Smooth muscle cell (in vitro differentiated cells): ENCODE data around the gene PRICKLE2. TPM values are rescaled to one million over a fixed set of nuclear protein-coding genes. Genes with fewer than 3 reads are reported as not detected.

ENCODE experiments used
- DNase-seq: peaks from one replicate; lab custom pipeline; 2025; ENCODE audit not compliant: unreplicated experiment; lab: John Stamatoyannopoulos, UW
- H2AFZ ChIP-seq: fragments of 200-600 bp; sonication (generic); 2 replicates; pipeline ENCODE4 v1.6.0; 2016; ENCODE audit warnings: antibody characterized with exemption, low read depth, mild to moderate bottlenecking
- H3F3A ChIP-seq: fragments of 200-600 bp; sonication (generic); 2 replicates; pipeline ENCODE4 v1.6.0; 2017; ENCODE audit warnings: antibody characterized with exemption, low read depth
- H3K27ac ChIP-seq: fragments of 200-600 bp; sonication (generic); 2 replicates; pipeline ENCODE4 v1.5.1; 2016; ENCODE audit warnings: low read depth, mild to moderate bottlenecking
- H3K27me3 ChIP-seq: fragments of 200-600 bp; sonication (generic); 2 replicates; pipeline ENCODE4 v1.6.1; 2016; ENCODE audit warnings: low read depth, mild to moderate bottlenecking
- H3K36me3 ChIP-seq: fragments of 200-600 bp; sonication (generic); 2 replicates; pipeline ENCODE4 v1.5.1; 2016; ENCODE audit warnings: low read depth
- H3K4me1 ChIP-seq: fragments of 200-600 bp; sonication (generic); 2 replicates; pipeline ENCODE4 v1.5.1; 2016; ENCODE audit warnings: low read depth
- H3K4me2 ChIP-seq: fragments of 200-600 bp; sonication (generic); 2 replicates; pipeline ENCODE4 v1.6.0; 2016; ENCODE audit warnings: mild to moderate bottlenecking
- H3K4me3 ChIP-seq: fragments of 200-600 bp; sonication (generic); 2 replicates; pipeline ENCODE4 v1.5.1; 2016; ENCODE audit warnings: mild to moderate bottlenecking
- H3K79me2 ChIP-seq: fragments of 200-600 bp; sonication (generic); 2 replicates; pipeline ENCODE4 v1.6.0; 2016; ENCODE audit warnings: low read depth, mild to moderate bottlenecking
- H3K9ac ChIP-seq: fragments of 200-600 bp; sonication (generic); 2 replicates; pipeline ENCODE4 v1.6.0; 2016; ENCODE audit warnings: low read depth
- H3K9me3 ChIP-seq: fragments of 200-600 bp; sonication (generic); replicated peaks from 2 replicates; pipeline ENCODE4 v1.5.1; 2016; ENCODE audit warnings: low read depth
- H4K20me1 ChIP-seq: fragments of 200-600 bp; sonication (generic); 2 replicates; pipeline ENCODE4 v1.6.0; 2016; ENCODE audit warnings: low read depth
- CTCF ChIP-seq: fragments of 200-600 bp; sonication (generic); IDR thresholded peaks from 2 replicates; pipeline ENCODE4 v1.5.1; 2017; ENCODE audit warnings: borderline replicate concordance, mild to moderate bottlenecking, antibody characterized with exemption; ENCODE audit not compliant: insufficient read depth, poor library complexity, severe bottlenecking
- WGBS: methylation state at CpG from one replicate; pipeline ENCODE4 v1.1.7; 2016; ENCODE audit warnings: low lambda C conversion rate; 5-methylcytosine and 5-hydroxymethylcytosine counted together
- polyA plus RNA-seq: library from polyadenylated mRNA; unstranded; fragments of >200 nt; fragmentation: Nextera tagmentation; extraction: Ambion mirVana; gene quantifications from 2 replicates; pipeline ENCODE4 v1.2.1, GENCODE V29; 2016
- total RNA-seq: library from RNA; depleted of rRNA; stranded (reverse); fragments of >200 nt; gene quantifications from 2 replicates; pipeline ENCODE4 v1.2.3, GENCODE V29; 2014

PRICKLE2 gene
- total and polyA plus RNA-seq, 2 experiments from 2014 or later, result 7.8 to 49.9 TPM

GRCh38 chr3:64109438-64109837 lies 115.8 kb downstream of the PRICKLE2 start:
- H3K79me2 ChIP-seq, result peaks cover 7% of the 10 kb centered on the region
- H3K9ac ChIP-seq, result no peak overlapping the region
- no peaks in the 10 kb centered on the region for H3K27me3 ChIP-seq
- H3F3A ChIP-seq, result peaks cover 8% of the 10 kb centered on the region
- H3K4me2 ChIP-seq, result no peak overlapping the region
- H3K4me1 ChIP-seq, result peaks cover 11% of the 10 kb centered on the region
- WGBS, result 69% methylated on average over 1 of the region's 1 CpG
- no peak overlapping the region for H3K27ac ChIP-seq
- H4K20me1 ChIP-seq, result peaks cover 93% of the 10 kb centered on the region
- no peak for TF ChIP-seq CTCF
- no peaks in the 10 kb centered on the region for H3K36me3 ChIP-seq
- DNase-seq, result no peak
- no peaks in the 10 kb centered on the region for H3K9me3 ChIP-seq
- H2AFZ ChIP-seq, result no peak overlapping the region
- no peak overlapping the region for H3K4me3 ChIP-seq

GRCh38 chr3:64108784-64109317 lies 116.4 kb downstream of the PRICKLE2 start:
- H3K4me1 ChIP-seq, result peaks cover 11% of the 10 kb centered on the region
- H3K27me3 ChIP-seq, result no peaks in the 10 kb centered on the region
- DNase-seq, result no peak
- H3F3A ChIP-seq, result peaks cover 8% of the 10 kb centered on the region
- H3K27ac ChIP-seq, result no peak overlapping the region
- no peak overlapping the region for H3K4me3 ChIP-seq
- H3K36me3 ChIP-seq, result no peaks in the 10 kb centered on the region
- H4K20me1 ChIP-seq, result peaks cover 93% of the 10 kb centered on the region
- H3K9me3 ChIP-seq, result no peaks in the 10 kb centered on the region
- H3K79me2 ChIP-seq, result peaks cover 4% of the 10 kb centered on the region
- H2AFZ ChIP-seq, result no peak overlapping the region
- no peak for TF ChIP-seq CTCF
- no peak overlapping the region for H3K9ac ChIP-seq
- WGBS, result 89% methylated on average over 7 of the region's 7 CpGs
- no peak overlapping the region for H3K4me2 ChIP-seq

- no peak for DNase-seq
- TF ChIP-seq CTCF, result no peak
- Histone ChIP-seq H3F3A (peaks cover 8% of the 10 kb centered on the region), H3K9ac (no peak overlapping the region), H3K4me2 (no peak overlapping the region), H3K79me2 (no peaks in the 10 kb centered on the region), H2AFZ (no peak overlapping the region), H3K27ac (no peak overlapping the region), H4K20me1 (peaks cover 92% of the 10 kb centered on the region), H3K4me3 (no peak overlapping the region), H3K9me3 (no peaks in the 10 kb centered on the region), H3K4me1 (peaks cover 11% of the 10 kb centered on the region), H3K36me3 (no peaks in the 10 kb centered on the region), H3K27me3 (no peaks in the 10 kb centered on the region)
- 86% methylated on average over 9 of the region's 9 CpGs for WGBS
Observed at GRCh38 chr3:64108231-64108630, 117.0 kb downstream of the PRICKLE2 start.

GRCh38 chr3:64107190-64107589 lies 118.1 kb downstream of the PRICKLE2 start:
- Histone ChIP-seq H2AFZ (no peak overlapping the region), H3K36me3 (no peaks in the 10 kb centered on the region), H3K27me3 (no peaks in the 10 kb centered on the region), H4K20me1 (peaks cover 87% of the 10 kb centered on the region), H3K9me3 (no peaks in the 10 kb centered on the region), H3F3A (peaks cover 8% of the 10 kb centered on the region), H3K9ac (no peak overlapping the region), H3K79me2 (no peaks in the 10 kb centered on the region), H3K4me1 (peaks cover 11% of the 10 kb centered on the region), H3K4me2 (peak overlapping the region; percentile 24), H3K27ac (no peak overlapping the region), H3K4me3 (no peak overlapping the region)
- TF ChIP-seq CTCF, result no peak
- 59% methylated on average over 5 of the region's 5 CpGs for WGBS
- no peak for DNase-seq
